Loucy (cell line): ENCODE results near the gene PCIF1.

Experiments used
- H2AFZ ChIP-seq: fragments of 200-600 bp; sonication (generic); 2 replicates; pipeline ENCODE4 v1.6.0; 2016; ENCODE audit warnings: antibody characterized with exemption, mild to moderate bottlenecking, low read length, moderate library complexity
- H3F3A ChIP-seq: fragments of 200-600 bp; 2 replicates; pipeline ENCODE4 v1.6.0; 2016; ENCODE audit warnings: antibody characterized with exemption, low read depth, mild to moderate bottlenecking
- H3K27me3 ChIP-seq: fragments of 200-600 bp; sonication (generic); 2 replicates; pipeline ENCODE4 v1.6.1; 2014; ENCODE audit warnings: low read length, mild to moderate bottlenecking; ENCODE audit not compliant: insufficient read depth, poor library complexity, severe bottlenecking
- H3K36me3 ChIP-seq: fragments of 200-600 bp; sonication (generic); 2 replicates; pipeline ENCODE4 v1.6.1; 2016; ENCODE audit warnings: low read length; ENCODE audit not compliant: insufficient read depth
- H3K4me1 ChIP-seq: fragments of 200-600 bp; sonication (generic); 2 replicates; pipeline ENCODE4 v1.5.1; 2014; ENCODE audit warnings: low read length, mild to moderate bottlenecking; ENCODE audit not compliant: insufficient read depth, poor library complexity, severe bottlenecking
- H3K4me2 ChIP-seq: fragments of 200-600 bp; sonication (generic); 2 replicates; pipeline ENCODE4 v1.6.0; 2014; ENCODE audit warnings: antibody characterized with exemption, low read length, low read depth, mild to moderate bottlenecking; ENCODE audit not compliant: poor library complexity, severe bottlenecking
- H3K4me3 ChIP-seq: fragments of 200-600 bp; sonication (generic); 2 replicates; pipeline ENCODE4 v1.5.1; 2014; ENCODE audit warnings: low read length, mild to moderate bottlenecking, mixed read lengths; ENCODE audit not compliant: poor library complexity, severe bottlenecking
- H3K79me2 ChIP-seq: fragments of 200-600 bp; sonication (generic); 2 replicates; pipeline ENCODE4 v1.6.1; 2014; ENCODE audit warnings: low read length; ENCODE audit not compliant: insufficient read depth
- H3K9ac ChIP-seq: fragments of 200-600 bp; sonication (generic); 2 replicates; pipeline ENCODE4 v1.6.0; 2014; ENCODE audit warnings: mild to moderate bottlenecking, low read depth, low read length, moderate library complexity; ENCODE audit not compliant: poor library complexity, severe bottlenecking
- H3K9me2 ChIP-seq: fragments of 200-600 bp; sonication (generic); replicated peaks from 2 replicates; pipeline ENCODE4 v1.6.1; 2016; ENCODE audit warnings: low read depth, low read length, mixed read lengths
- H3K9me3 ChIP-seq: fragments of 200-600 bp; sonication (generic); 2 replicates; pipeline ENCODE4 v1.6.1; 2014; ENCODE audit warnings: mild to moderate bottlenecking, antibody characterized with exemption, low read length, low read depth; ENCODE audit not compliant: insufficient read depth
- H4K20me1 ChIP-seq: fragments of 200-600 bp; sonication (generic); 2 replicates; pipeline ENCODE4 v1.6.0; 2014; ENCODE audit warnings: antibody characterized with exemption, low read length, mild to moderate bottlenecking; ENCODE audit not compliant: insufficient read depth, poor library complexity, severe bottlenecking
- EZH2phosphoT487 ChIP-seq: fragments of 200-600 bp; IDR thresholded peaks from 2 replicates; pipeline ENCODE4 v1.6.1; 2018; ENCODE audit warnings: antibody characterized with exemption, mild to moderate bottlenecking, moderate library complexity, borderline replicate concordance
- TF ChIP-seq, protein P1 (sequence below): fragments of 200-600 bp; sonication (generic); conservative IDR thresholded peaks from 2 replicates; pipeline ENCODE4 v1.5.1; 2014; ENCODE audit warnings: mild to moderate bottlenecking, antibody characterized with exemption, low read length

PCIF1 gene

DNA sequence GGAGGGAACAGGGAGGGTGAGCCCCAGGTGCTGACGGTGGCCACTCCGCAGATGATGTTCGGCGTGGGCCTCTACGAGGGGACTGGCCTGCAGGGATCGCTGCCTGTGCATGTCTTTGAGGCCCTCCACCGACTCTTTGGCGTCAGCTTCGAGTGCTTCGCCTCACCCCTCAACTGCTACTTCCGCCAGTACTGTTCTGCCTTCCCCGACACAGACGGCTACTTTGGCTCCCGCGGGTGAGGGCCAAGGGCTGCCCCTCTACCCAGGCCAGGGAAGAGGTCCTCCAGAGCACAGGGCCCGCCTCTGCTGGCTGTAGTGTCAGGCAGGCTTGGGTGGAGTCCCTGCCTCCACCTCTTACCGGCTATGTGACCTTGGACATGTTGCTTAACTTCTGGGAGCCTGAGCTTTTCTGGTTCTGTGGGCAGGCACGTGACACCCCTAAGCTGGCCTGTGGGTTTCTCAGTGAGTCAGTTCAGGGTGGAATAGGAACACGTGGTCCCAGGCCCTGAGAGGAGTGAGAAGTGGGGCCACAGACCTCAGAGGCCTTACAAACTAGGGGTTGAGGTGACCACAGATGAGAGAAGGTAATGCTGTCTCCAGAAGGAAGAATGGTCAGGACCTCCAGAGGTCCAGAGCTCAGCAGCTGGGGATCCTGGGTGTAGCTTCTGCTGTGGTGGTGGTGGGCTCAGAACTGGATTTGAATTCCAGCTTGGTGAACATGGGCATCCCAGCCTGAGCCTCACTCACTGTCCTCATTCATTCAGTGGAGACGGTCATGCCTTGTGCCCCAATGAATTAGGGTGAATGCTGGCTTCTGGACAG lies 11.9 kb downstream of the PCIF1 start:
- no peaks in the 10 kb centered on the region for H3K9me2 ChIP-seq
- no peaks in the 10 kb centered on the region for H3K27me3 ChIP-seq
- H3K36me3 ChIP-seq, result peaks cover 78% of the 10 kb centered on the region; the same call in 1 of the 2 replicates
- no peaks in the 10 kb centered on the region for H3K4me1 ChIP-seq
- H3K9me3 ChIP-seq, result no peaks in the 10 kb centered on the region
- no peak overlapping the region for H3K4me2 ChIP-seq
- no peaks in the 10 kb centered on the region for H3K79me2 ChIP-seq
- no peaks in the 10 kb centered on the region for H3F3A ChIP-seq
- H4K20me1 ChIP-seq, result no peaks in the 10 kb centered on the region
- no peak overlapping the region for H3K4me3 ChIP-seq
- no peak for TF ChIP-seq EZH2phosphoT487
- TF ChIP-seq, protein P1, sequence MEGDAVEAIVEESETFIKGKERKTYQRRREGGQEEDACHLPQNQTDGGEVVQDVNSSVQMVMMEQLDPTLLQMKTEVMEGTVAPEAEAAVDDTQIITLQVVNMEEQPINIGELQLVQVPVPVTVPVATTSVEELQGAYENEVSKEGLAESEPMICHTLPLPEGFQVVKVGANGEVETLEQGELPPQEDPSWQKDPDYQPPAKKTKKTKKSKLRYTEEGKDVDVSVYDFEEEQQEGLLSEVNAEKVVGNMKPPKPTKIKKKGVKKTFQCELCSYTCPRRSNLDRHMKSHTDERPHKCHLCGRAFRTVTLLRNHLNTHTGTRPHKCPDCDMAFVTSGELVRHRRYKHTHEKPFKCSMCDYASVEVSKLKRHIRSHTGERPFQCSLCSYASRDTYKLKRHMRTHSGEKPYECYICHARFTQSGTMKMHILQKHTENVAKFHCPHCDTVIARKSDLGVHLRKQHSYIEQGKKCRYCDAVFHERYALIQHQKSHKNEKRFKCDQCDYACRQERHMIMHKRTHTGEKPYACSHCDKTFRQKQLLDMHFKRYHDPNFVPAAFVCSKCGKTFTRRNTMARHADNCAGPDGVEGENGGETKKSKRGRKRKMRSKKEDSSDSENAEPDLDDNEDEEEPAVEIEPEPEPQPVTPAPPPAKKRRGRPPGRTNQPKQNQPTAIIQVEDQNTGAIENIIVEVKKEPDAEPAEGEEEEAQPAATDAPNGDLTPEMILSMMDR, result no peak
- H3K9ac ChIP-seq, result no peak overlapping the region
- no peak overlapping the region for H2AFZ ChIP-seq

DNA sequence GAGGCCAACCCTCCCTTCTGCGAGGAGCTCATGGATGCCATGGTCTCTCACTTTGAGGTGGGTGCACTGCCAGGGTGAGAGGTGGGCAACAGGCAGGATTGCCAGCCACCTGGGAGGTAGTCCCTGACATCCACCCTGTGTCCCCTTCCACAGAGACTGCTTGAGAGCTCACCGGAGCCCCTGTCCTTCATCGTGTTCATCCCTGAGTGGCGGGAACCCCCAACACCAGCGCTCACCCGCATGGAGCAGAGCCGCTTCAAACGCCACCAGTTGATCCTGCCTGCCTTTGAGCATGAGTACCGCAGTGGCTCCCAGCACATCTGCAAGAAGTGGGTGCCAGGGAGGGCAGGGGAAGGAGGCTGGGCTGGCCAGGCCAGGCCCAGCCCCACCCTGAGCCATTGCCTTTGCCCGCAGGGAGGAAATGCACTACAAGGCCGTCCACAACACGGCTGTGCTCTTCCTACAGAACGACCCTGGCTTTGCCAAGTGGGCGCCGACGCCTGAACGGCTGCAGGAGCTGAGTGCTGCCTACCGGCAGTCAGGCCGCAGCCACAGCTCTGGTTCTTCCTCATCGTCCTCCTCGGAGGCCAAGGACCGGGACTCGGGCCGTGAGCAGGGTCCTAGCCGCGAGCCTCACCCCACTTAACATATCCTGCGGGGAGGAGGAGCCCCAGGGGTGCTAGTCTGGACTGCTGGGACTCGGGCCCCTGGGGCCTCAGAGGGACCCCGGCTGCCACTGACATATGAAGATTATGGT lies 12.8 kb downstream of the PCIF1 start:
- Histone ChIP-seq H3K9me2 (no peaks in the 10 kb centered on the region), H3K36me3 (peaks cover 78% of the 10 kb centered on the region; the same call in 1 of the 2 replicates), H3K79me2 (no peaks in the 10 kb centered on the region), H3F3A (no peaks in the 10 kb centered on the region), H3K4me2 (no peak overlapping the region), H3K4me3 (no peak overlapping the region), H3K27me3 (no peaks in the 10 kb centered on the region), H3K4me1 (no peaks in the 10 kb centered on the region), H4K20me1 (no peaks in the 10 kb centered on the region), H3K9ac (no peak overlapping the region), H2AFZ (no peak overlapping the region), H3K9me3 (no peaks in the 10 kb centered on the region)
- TF ChIP-seq EZH2phosphoT487, result no peak
- TF ChIP-seq, protein P1, result no peak

DNA sequence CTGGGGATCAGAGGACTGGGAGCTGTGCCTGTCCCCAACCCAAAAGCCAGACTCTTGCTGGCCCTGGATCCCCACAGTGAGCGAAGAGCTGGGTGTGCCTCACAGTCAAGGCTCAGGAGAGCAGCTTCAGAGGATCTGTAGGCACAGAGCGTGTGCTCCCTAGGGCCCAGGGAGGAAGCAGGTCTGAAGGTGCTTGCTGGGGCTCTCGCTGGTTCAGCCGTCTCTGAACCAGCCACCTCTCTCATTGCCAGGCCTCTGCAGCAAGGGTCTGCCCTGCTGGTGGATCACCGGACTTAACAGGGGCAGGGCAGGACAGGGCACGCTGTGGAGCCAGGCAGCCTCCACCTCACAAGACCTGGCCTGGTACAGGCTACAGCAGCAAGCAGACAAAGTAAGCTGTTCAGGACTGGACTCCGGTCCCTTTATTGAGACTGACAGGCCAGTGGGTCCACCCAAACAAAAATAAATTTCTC lies 13.8 kb downstream of the PCIF1 start:
- Histone ChIP-seq H2AFZ (no peak overlapping the region), H3K36me3 (peaks cover 71% of the 10 kb centered on the region; the same call in 1 of the 2 replicates), H3K79me2 (no peaks in the 10 kb centered on the region), H3K4me1 (no peaks in the 10 kb centered on the region), H3K27me3 (no peaks in the 10 kb centered on the region), H3K4me3 (no peak overlapping the region), H3F3A (no peaks in the 10 kb centered on the region), H4K20me1 (no peaks in the 10 kb centered on the region), H3K9me3 (no peaks in the 10 kb centered on the region), H3K9me2 (no peaks in the 10 kb centered on the region), H3K4me2 (no peak overlapping the region), H3K9ac (no peak overlapping the region)
- TF ChIP-seq, protein P1, result no peak
- TF ChIP-seq EZH2phosphoT487, result no peak
